ENCODE results near the gene DIP2C. TPM values are rescaled to one million over a fixed set of nuclear protein-coding genes. Genes with fewer than 3 reads are reported as not detected.
"Not testable (repeated sequence)": the region's sequence is repeated elsewhere in the genome, so short reads cannot be mapped to it uniquely, and the experiment has no call there.

DIP2C gene
- polyA plus RNA-seq, 4 donors, result 18.8 to 22.7 (median 20.9) TPM

- DNase-seq (ENCODE audit: low read depth in 4 of 4, low spot score in 3 of 4), result no peak
Observed at GRCh38 chr10:618229-618989, 71.1 kb downstream of the DIP2C start.

GRCh38 chr10:617471-617870 lies 72.0 kb downstream of the DIP2C start:
- DNase-seq (ENCODE audit: low read depth in 4 of 4, low spot score in 3 of 4), result no peak

- no peak for DNase-seq (ENCODE audit: low read depth in 4 of 4, low spot score in 3 of 4)
Observed at GRCh38 chr10:615583-616152, 73.8 kb downstream of the DIP2C start.

- no peak for DNase-seq (ENCODE audit: low read depth in 4 of 4, low spot score in 3 of 4)
Observed at GRCh38 chr10:614790-615582, 74.5 kb downstream of the DIP2C start.

- no peak for DNase-seq (ENCODE audit: low read depth in 4 of 4, low spot score in 3 of 4)
Observed at GRCh38 chr10:614139-614711, 75.2 kb downstream of the DIP2C start.

- peak in 1 of 4 donors; percentile 56 for DNase-seq (ENCODE audit: low read depth in 4 of 4, low spot score in 3 of 4)
Observed at GRCh38 chr10:613271-614138, 76.0 kb downstream of the DIP2C start.

- no peak for DNase-seq (ENCODE audit: low read depth in 4 of 4, low spot score in 3 of 4)
Observed at GRCh38 chr10:612696-613095, 76.8 kb downstream of the DIP2C start.

- not testable (repeated sequence) for DNase-seq (ENCODE audit: low read depth in 4 of 4, low spot score in 3 of 4)
Observed at GRCh38 chr10:610642-611305, 78.7 kb downstream of the DIP2C start.

- DNase-seq (ENCODE audit: low read depth in 4 of 4, low spot score in 3 of 4), result no peak
Observed at GRCh38 chr10:609868-610545, 79.5 kb downstream of the DIP2C start.

- DNase-seq (ENCODE audit: low read depth in 4 of 4, low spot score in 3 of 4), result no peak
Observed at GRCh38 chr10:609262-609658, 80.2 kb downstream of the DIP2C start.

- DNase-seq (ENCODE audit: low read depth in 4 of 4, low spot score in 3 of 4), result no peak
Observed at GRCh38 chr10:608331-609261, 80.9 kb downstream of the DIP2C start.

- no peak for DNase-seq (ENCODE audit: low read depth in 4 of 4, low spot score in 3 of 4)
Observed at GRCh38 chr10:607545-608185, 81.8 kb downstream of the DIP2C start.

- no peak for DNase-seq (ENCODE audit: low read depth in 4 of 4, low spot score in 3 of 4)
Observed at GRCh38 chr10:606762-607544, 82.5 kb downstream of the DIP2C start.

- DNase-seq (ENCODE audit: low read depth in 4 of 4, low spot score in 3 of 4), result no peak
Observed at GRCh38 chr10:605632-606325, 83.7 kb downstream of the DIP2C start.

GRCh38 chr10:604716-605631 lies 84.5 kb downstream of the DIP2C start:
- no peak for DNase-seq (ENCODE audit: low read depth in 4 of 4, low spot score in 3 of 4)
